ES-I3 (cell line): ENCODE results near the gene SMARCA5.

Source experiments
- H3K36me3 ChIP-seq: 2 replicates; pipeline ENCODE4 v1.6.1; 2013; ENCODE audit warnings: mild to moderate bottlenecking, low read length, control low read depth, moderate library complexity; ENCODE audit not compliant: insufficient read depth
- H3K4me1 ChIP-seq: 2 replicates; pipeline ENCODE4 v1.6.1; 2013; ENCODE audit warnings: mild to moderate bottlenecking, control low read depth, low read length; ENCODE audit not compliant: insufficient read depth
- H3K9ac ChIP-seq: 2 replicates; pipeline ENCODE4 v1.6.1; 2013; ENCODE audit warnings: low read depth, mild to moderate bottlenecking, low read length, moderate library complexity
- H3K9me3 ChIP-seq: 2 replicates; pipeline ENCODE4 v1.6.1; 2013; ENCODE audit warnings: mild to moderate bottlenecking, low read length, moderate library complexity; ENCODE audit not compliant: control insufficient read depth, insufficient read depth

The SMARCA5 gene

GRCh38 chr4:143513314-143514168 lies at the start of gene SMARCA5:
TSS of gene SMARCA5 (plus strand) at chr4:143513702. CDS start at chr4:143513925, 223 bp downstream.
- 0 out of 2 replicates have a peak, but pooled peaks cover 3% of the 10 kb centered on the region for H3K4me1 ChIP-seq
- peaks cover 4% of the 10 kb centered on the region; the same call in 1 of the 2 replicates for H3K36me3 ChIP-seq
- peak within 1 kb of the TSS; percentile 99 for H3K9ac ChIP-seq
- H3K9me3 ChIP-seq: no peaks in the 10 kb centered on the region

- no peaks in the 10 kb centered on the region for H3K4me1 ChIP-seq
- no peaks in the 10 kb centered on the region for H3K36me3 ChIP-seq
- no peak overlapping the region for H3K9ac ChIP-seq
- H3K9me3 ChIP-seq: no peaks in the 10 kb centered on the region
Observed at GRCh38 chr4:143473334-143474126, 40.0 kb upstream of the SMARCA5 start.

GRCh38 chr4:143477487-143477886 lies 36.0 kb upstream of the SMARCA5 start:
- no peaks in the 10 kb centered on the region for H3K9me3 ChIP-seq
- no peaks in the 10 kb centered on the region for H3K4me1 ChIP-seq
- H3K9ac ChIP-seq: no peak overlapping the region
- no peaks in the 10 kb centered on the region for H3K36me3 ChIP-seq

- no peak overlapping the region for H3K9ac ChIP-seq
- no peaks in the 10 kb centered on the region for H3K36me3 ChIP-seq
- no peaks in the 10 kb centered on the region for H3K9me3 ChIP-seq
- H3K4me1 ChIP-seq: no peaks in the 10 kb centered on the region
Observed at GRCh38 chr4:143481361-143481760, 32.1 kb upstream of the SMARCA5 start.

GRCh38 chr4:143482840-143483239 lies 30.7 kb upstream of the SMARCA5 start:
- no peaks in the 10 kb centered on the region for H3K36me3 ChIP-seq
- H3K4me1 ChIP-seq: no peaks in the 10 kb centered on the region
- H3K9me3 ChIP-seq: no peaks in the 10 kb centered on the region
- H3K9ac ChIP-seq: no peak overlapping the region

- Histone ChIP-seq H3K4me1 (no peaks in the 10 kb centered on the region), H3K36me3 (no peaks in the 10 kb centered on the region), H3K9ac (no peak overlapping the region), H3K9me3 (no peaks in the 10 kb centered on the region)
Observed at GRCh38 chr4:143486314-143486713, 27.2 kb upstream of the SMARCA5 start.

- H3K36me3 ChIP-seq: no peaks in the 10 kb centered on the region
- H3K9me3 ChIP-seq: no peaks in the 10 kb centered on the region
- H3K4me1 ChIP-seq: no peaks in the 10 kb centered on the region
- no peak overlapping the region for H3K9ac ChIP-seq
Observed at GRCh38 chr4:143488687-143489086, 24.8 kb upstream of the SMARCA5 start.

- Histone ChIP-seq H3K36me3 (no peaks in the 10 kb centered on the region), H3K4me1 (no peaks in the 10 kb centered on the region), H3K9ac (no peak overlapping the region), H3K9me3 (no peaks in the 10 kb centered on the region)
Observed at GRCh38 chr4:143489106-143489505, 24.4 kb upstream of the SMARCA5 start.

GRCh38 chr4:143498021-143498420 lies 15.5 kb upstream of the SMARCA5 start:
- Histone ChIP-seq H3K9me3 (no peaks in the 10 kb centered on the region), H3K9ac (no peak overlapping the region), H3K4me1 (no peaks in the 10 kb centered on the region), H3K36me3 (no peaks in the 10 kb centered on the region)

GRCh38 chr4:143502231-143502630 lies 11.3 kb upstream of the SMARCA5 start:
- no peak overlapping the region for H3K9ac ChIP-seq
- no peaks in the 10 kb centered on the region for H3K9me3 ChIP-seq
- no peaks in the 10 kb centered on the region for H3K36me3 ChIP-seq
- H3K4me1 ChIP-seq: no peaks in the 10 kb centered on the region

GRCh38 chr4:143506031-143506430 lies 7.5 kb upstream of the SMARCA5 start:
- no peaks in the 10 kb centered on the region for H3K4me1 ChIP-seq
- no peak overlapping the region for H3K9ac ChIP-seq
- no peaks in the 10 kb centered on the region for H3K36me3 ChIP-seq
- no peaks in the 10 kb centered on the region for H3K9me3 ChIP-seq

- Histone ChIP-seq H3K9ac (no peak overlapping the region), H3K4me1 (0 out of 2 replicates have a peak, but pooled peaks cover 3% of the 10 kb centered on the region), H3K36me3 (no peaks in the 10 kb centered on the region), H3K9me3 (no peaks in the 10 kb centered on the region)
Observed at GRCh38 chr4:143511906-143512305, 1.6 kb upstream of the SMARCA5 start.

- Histone ChIP-seq H3K4me1 (0 out of 2 replicates have a peak, but pooled peaks cover 3% of the 10 kb centered on the region), H3K9me3 (no peaks in the 10 kb centered on the region), H3K9ac (peak overlapping the region; percentile 99; the same call in 1 of the 2 replicates)
Observed at GRCh38 chr4:143512978-143513313, 556 bp upstream of the SMARCA5 start.

GRCh38 chr4:143514169-143514495 lies 630 bp downstream of the SMARCA5 start:
- H3K4me1 ChIP-seq: 0 out of 2 replicates have a peak, but pooled peaks cover 3% of the 10 kb centered on the region
- no peaks in the 10 kb centered on the region for H3K9me3 ChIP-seq
- peak overlapping the region; percentile 99 for H3K9ac ChIP-seq
- peaks cover 4% of the 10 kb centered on the region; the same call in 1 of the 2 replicates for H3K36me3 ChIP-seq

More at GRCh38 chr4:143512978-143513313, 556 bp upstream of the SMARCA5 start:
- H3K36me3 ChIP-seq: peaks cover 4% of the 10 kb centered on the region; the same call in 1 of the 2 replicates
